Keratinocyte (primary cell): Measurements from ENCODE around the gene TCF23.

Source experiments
- CTCF ChIP-seq, 3 experiments: IDR thresholded peaks in 1 of 3; conservative IDR thresholded peaks in 1 of 3; optimal IDR thresholded peaks in 1 of 3; 2 replicates in 2 of 3; 3 replicates in 1 of 3; pipeline versions ENCODE3 to v1.5.1; 2011; ENCODE audit warnings: low read length in 3 of 3, mild to moderate bottlenecking in 3 of 3, moderate library complexity in 2 of 3, control low read depth in 1 of 3, inconsistent platforms in 1 of 3; ENCODE audit not compliant: insufficient read depth in 2 of 3; ENCODE audit errors: extremely low read depth in 1 of 3
- EZH2 ChIP-seq: IDR thresholded peaks from one replicate; pipeline ENCODE4 v1.6.1; 2012; ENCODE audit warnings: inconsistent platforms, mild to moderate bottlenecking, low read length, moderate library complexity

- no peak for TF ChIP-seq CTCF (optimal IDR thresholded peaks at IDR 0.05 in 1 of 3, IDR thresholded peaks at IDR 0.05 in 1 of 3, conservative IDR thresholded peaks at IDR 0.05 in 1 of 3; ENCODE audit: extremely low read depth in 1 of 3, insufficient read depth in 2 of 3, low read length in 3 of 3)
- TF ChIP-seq EZH2: no peak
Measured at GRCh38 chr2:27099334-27099955, 49.4 kb upstream of the TCF23 start.
